Brain microvascular endothelial cell (primary cell): ENCODE measurements around the gene MRPS17.

Source experiments
- DNase-seq: peaks from one replicate; pipeline ENCODE4 v3.0.0-alpha.2; 2020
- H3K27ac ChIP-seq: fragments of 250-450 bp; sonication (Bioruptor Pico); 2 replicates; pipeline ENCODE4 v1.5.1; 2020; ENCODE audit warnings: mild to moderate bottlenecking, moderate library complexity
- H3K27me3 ChIP-seq: fragments of 250-450 bp; sonication (Bioruptor Pico); replicated peaks from 2 replicates; pipeline ENCODE4 v1.5.1; 2020; ENCODE audit warnings: mild to moderate bottlenecking
- H3K36me3 ChIP-seq: fragments of 250-450 bp; sonication (Bioruptor Pico); replicated peaks from 2 replicates; pipeline ENCODE4 v1.5.1; 2020; ENCODE audit warnings: mild to moderate bottlenecking
- H3K4me3 ChIP-seq: 2 replicates; pipeline ENCODE4 v1.5.1; 2011; ENCODE audit warnings: low read depth, mild to moderate bottlenecking, control low read depth, low read length, moderate library complexity
- in situ Hi-C: cut with HindIII; loops from 2 replicates; pipeline ENCODE4 v1.10.0; 2017; ENCODE audit warnings: low sequenced_read_pairs, low pct_ligation_motif_present
- TF ChIP-seq, protein P1 (sequence below): IDR thresholded peaks from 2 replicates; pipeline ENCODE4 v1.5.1; 2011; ENCODE audit warnings: low read depth, mild to moderate bottlenecking, moderate library complexity, low read length, control low read depth, inconsistent platforms; ENCODE audit errors: missing control alignments

Gene MRPS17

DNA sequence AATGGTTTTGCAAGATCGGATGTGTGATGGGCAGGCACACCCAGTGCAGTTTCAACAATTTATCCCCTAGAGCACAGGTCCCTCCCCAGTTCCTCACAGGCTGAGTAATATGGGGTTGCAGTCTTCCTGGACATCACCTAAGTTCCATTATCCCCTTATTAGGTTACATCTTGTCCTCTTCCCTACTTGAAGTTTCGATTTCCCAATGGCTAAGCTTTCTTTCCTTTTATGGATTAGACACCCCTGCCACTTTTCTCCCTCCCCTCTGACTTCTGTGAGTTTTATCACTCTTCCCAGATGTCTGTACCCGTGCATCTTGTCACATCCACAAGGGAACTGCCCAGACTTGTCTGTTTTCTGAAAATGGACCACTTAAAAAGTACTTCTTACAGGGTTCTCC is 10.3 kb downstream of the MRPS17 start:
- Histone ChIP-seq H3K36me3 (no peaks in the 10 kb centered on the region), H3K27ac (no peak overlapping the region), H3K27me3 (no peaks in the 10 kb centered on the region), H3K4me3 (no peak overlapping the region)
- in situ Hi-C loops, result no loop called here
- TF ChIP-seq, protein P1, sequence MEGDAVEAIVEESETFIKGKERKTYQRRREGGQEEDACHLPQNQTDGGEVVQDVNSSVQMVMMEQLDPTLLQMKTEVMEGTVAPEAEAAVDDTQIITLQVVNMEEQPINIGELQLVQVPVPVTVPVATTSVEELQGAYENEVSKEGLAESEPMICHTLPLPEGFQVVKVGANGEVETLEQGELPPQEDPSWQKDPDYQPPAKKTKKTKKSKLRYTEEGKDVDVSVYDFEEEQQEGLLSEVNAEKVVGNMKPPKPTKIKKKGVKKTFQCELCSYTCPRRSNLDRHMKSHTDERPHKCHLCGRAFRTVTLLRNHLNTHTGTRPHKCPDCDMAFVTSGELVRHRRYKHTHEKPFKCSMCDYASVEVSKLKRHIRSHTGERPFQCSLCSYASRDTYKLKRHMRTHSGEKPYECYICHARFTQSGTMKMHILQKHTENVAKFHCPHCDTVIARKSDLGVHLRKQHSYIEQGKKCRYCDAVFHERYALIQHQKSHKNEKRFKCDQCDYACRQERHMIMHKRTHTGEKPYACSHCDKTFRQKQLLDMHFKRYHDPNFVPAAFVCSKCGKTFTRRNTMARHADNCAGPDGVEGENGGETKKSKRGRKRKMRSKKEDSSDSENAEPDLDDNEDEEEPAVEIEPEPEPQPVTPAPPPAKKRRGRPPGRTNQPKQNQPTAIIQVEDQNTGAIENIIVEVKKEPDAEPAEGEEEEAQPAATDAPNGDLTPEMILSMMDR, result no peak
- DNase-seq, result no peak

DNA sequence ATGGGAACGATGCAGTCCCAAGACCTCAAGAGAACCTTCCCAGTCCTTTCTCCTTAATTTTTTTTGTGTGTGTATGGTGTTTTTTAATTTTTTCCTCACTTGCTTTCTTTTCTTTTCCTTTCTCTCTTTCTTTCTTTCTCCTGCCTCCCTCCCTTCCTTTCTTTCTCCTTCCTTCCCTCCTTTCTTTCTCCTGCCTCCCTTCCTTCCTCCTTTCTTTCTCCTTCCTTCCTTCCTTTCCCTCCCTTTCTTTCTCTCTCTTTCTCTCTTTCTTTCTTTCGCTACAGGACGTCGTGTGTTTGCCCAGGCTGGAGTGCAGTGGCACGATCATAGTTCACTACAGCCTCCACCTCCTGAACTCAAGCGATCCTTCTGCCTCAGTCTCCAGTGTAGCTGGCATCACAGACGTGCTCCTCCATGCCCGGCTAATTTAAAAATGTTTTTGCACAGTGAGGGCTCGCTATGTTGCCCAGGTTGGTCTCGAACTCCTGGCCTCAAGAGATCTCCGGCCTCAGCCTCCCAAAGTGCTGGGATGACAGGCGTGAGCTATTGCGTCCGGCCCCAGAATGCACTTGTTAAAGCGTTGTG is 12.0 kb downstream of the MRPS17 start:
- TF ChIP-seq, protein P1, result no peak
- no peak overlapping the region for H3K27ac ChIP-seq
- peak overlapping the region; percentile 52 for H3K4me3 ChIP-seq
- no peaks in the 10 kb centered on the region for H3K27me3 ChIP-seq
- DNase-seq, result no peak
- no peaks in the 10 kb centered on the region for H3K36me3 ChIP-seq
- in situ Hi-C loops, result no loop called here

DNA sequence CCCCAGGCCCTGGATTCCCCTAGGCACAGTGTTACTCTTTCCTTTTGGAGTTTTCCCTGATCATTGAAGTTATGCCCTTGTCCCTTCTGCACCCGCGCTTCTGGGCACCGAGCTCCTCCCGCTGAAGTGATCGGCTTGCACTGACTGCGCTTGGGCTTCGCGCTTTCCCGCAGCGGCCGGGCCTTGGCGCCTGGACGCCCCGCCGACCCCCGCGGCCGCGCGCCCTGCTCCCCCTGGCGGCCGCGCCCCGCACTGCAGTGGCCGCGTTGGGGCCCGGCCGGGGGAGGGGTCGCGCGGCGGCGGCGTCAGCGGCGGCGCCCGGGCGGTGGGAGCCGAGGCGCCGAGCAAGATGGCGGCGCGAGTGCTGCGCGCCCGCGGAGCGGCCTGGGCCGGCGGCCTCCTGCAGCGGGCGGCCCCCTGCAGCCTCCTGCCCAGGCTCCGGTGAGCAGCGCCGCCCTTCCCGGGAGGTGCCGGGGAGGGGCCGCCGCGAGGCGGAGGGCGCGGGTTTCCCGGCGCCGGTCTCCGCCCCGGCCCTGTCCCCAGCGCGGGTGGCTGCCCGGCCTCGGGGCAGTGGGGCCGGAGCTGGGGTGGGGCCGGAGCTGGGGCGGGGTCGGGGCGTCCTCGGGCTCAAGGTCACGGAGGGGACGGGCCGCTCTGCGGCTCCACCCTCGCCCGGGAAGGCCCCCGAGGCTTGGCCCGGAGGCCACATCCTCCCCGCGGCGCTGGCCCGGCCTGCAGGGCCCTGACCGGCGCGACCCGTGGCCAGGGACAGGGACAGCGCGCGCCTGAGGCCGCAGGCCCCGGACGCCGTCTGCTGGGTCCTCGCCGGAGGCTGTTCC is 12.8 kb downstream of the MRPS17 start, which contains the start of gene NIPSNAP2:
Gene NIPSNAP2 (plus strand): TSS at position 325 of the 839 bp plus-strand sequence. CDS start 25 bp downstream, at position 350.
- H3K4me3 ChIP-seq, result peak within 1 kb of the TSS; percentile 76
- DNase-seq, result peak; percentile 20
- no peaks in the 10 kb centered on the region for H3K36me3 ChIP-seq
- peak within 1 kb of the TSS; percentile 71 for H3K27ac ChIP-seq
- H3K27me3 ChIP-seq, result no peaks in the 10 kb centered on the region
- in situ Hi-C loops, result no loop called here
- TF ChIP-seq, protein P1, result peak; percentile 33

DNA sequence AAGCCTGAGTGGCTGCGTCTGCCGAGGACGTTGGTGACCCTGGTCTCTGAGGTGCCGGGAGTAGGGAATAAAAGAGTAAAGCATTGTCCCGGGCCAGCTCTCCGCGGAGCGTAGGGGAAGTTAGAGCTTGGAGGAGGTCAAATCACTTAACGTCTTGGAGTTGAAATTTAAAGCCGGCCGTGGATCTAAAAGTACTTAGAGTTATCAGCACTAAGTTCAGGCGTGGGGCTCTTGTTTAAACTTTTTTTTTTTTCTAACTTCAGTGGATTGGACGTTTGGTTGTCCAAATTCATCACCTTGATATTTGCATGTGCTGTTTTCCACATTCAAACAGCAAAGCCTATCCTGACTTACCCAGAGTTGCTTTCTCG is 13.4 kb downstream of the MRPS17 start:
- TF ChIP-seq, protein P1, result no peak
- Histone ChIP-seq H3K27ac (peak overlapping the region; percentile 71), H3K4me3 (peak overlapping the region; percentile 76), H3K27me3 (no peaks in the 10 kb centered on the region), H3K36me3 (no peaks in the 10 kb centered on the region)
- in situ Hi-C loops, result no loop called here
- DNase-seq, result peak; percentile 28

DNA sequence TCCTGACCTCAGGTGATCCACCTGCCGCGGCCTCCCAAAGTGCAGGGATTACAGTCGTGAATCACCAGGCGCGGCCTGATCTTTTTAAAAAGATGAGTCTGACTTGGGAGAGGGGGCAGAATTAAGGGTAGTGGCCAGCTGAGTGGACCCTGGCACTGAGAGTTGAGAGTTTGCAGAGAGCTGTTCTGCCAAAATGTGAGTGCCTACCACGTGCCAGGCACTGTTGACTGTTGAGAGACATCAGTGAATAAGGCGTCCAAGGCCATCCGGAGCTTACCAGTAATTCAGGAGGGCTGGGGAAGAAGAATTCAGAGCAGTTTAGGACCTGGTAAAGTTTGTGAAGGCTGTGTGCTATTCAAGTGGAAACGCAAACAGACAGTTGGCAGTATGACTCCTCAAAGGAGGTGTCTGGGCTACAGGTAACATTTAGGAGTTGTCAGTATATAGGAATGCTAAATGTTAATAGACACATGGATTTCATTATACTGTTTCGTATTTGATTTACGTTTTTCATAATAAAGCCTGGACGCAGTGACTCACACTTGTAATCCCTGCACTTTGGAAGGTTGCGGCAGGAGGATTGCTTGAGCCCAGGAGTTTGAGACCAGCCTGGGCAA is 14.2 kb downstream of the MRPS17 start:
- no peaks in the 10 kb centered on the region for H3K27me3 ChIP-seq
- DNase-seq, result no peak
- no peak overlapping the region for H3K4me3 ChIP-seq
- H3K36me3 ChIP-seq, result no peaks in the 10 kb centered on the region
- TF ChIP-seq, protein P1, result no peak
- in situ Hi-C loops, result no loop called here
- H3K27ac ChIP-seq, result no peak overlapping the region
